Neural cell (in vitro differentiated cells): ENCODE data around the gene USP22. TPM values are rescaled to one million over a fixed set of nuclear protein-coding genes. Genes with fewer than 3 reads are reported as not detected.

Experiments used
- H2AFZ ChIP-seq: fragments of 200-600, 300-800 bp; sonication (generic), shearing (Covaris generic); 2 replicates; pipeline ENCODE4 v1.6.0; 2014; ENCODE audit warnings: low read depth, mild to moderate bottlenecking, antibody characterized with exemption, low read length, moderate library complexity
- H3F3A ChIP-seq: fragments of 200-600 bp; shearing (Covaris generic); 2 replicates; pipeline ENCODE4 v1.6.1; 2016; ENCODE audit warnings: mild to moderate bottlenecking, moderate library complexity, mixed read lengths, antibody characterized with exemption, low read length; ENCODE audit not compliant: insufficient read depth, poor library complexity, severe bottlenecking
- H3K27ac ChIP-seq: fragments of 200-600, 300-800 bp; sonication (generic), shearing (Covaris generic); 2 replicates; pipeline ENCODE4 v1.5.1; 2014; ENCODE audit warnings: mild to moderate bottlenecking, low read length, moderate library complexity
- H3K27me3 ChIP-seq: fragments of 300-800, 200-600 bp; sonication (generic), shearing (Covaris generic); 2 replicates; pipeline ENCODE4 v1.6.0; 2014; ENCODE audit warnings: mild to moderate bottlenecking, low read depth, low read length, moderate library complexity; ENCODE audit not compliant: insufficient read depth
- H3K36me3 ChIP-seq: fragments of 300-800, 200-600 bp; sonication (generic), shearing (Covaris generic); 2 replicates; pipeline ENCODE4 v1.5.1; 2014; ENCODE audit warnings: mild to moderate bottlenecking, antibody characterized with exemption, low read length, moderate library complexity; ENCODE audit not compliant: insufficient read depth
- H3K4me2 ChIP-seq: fragments of 300-800, 200-600 bp; sonication (generic), shearing (Covaris generic); 2 replicates; pipeline ENCODE4 v1.6.0; 2014; ENCODE audit warnings: mild to moderate bottlenecking, low read length
- H3K4me3 ChIP-seq: fragments of 300-800, 200-600 bp; sonication (generic), shearing (Covaris generic); 2 replicates; pipeline ENCODE4 v1.5.1; 2014; ENCODE audit warnings: mild to moderate bottlenecking, low read length, moderate library complexity
- H3K79me2 ChIP-seq: fragments of 200-600 bp; shearing (Covaris generic); replicated peaks from 2 replicates; pipeline ENCODE4 v1.6.0; 2014; ENCODE audit warnings: mild to moderate bottlenecking, low read length, moderate library complexity; ENCODE audit not compliant: insufficient read depth
- H3K9ac ChIP-seq: fragments of 300-800, 200-600 bp; sonication (generic), shearing (Covaris generic); 2 replicates; pipeline ENCODE4 v1.6.1; 2016; ENCODE audit warnings: mild to moderate bottlenecking, low read length, mixed read lengths
- H3K9me2 ChIP-seq: fragments of 200-600 bp; shearing (Covaris generic); 2 replicates; pipeline ENCODE4 v1.6.1; 2016; ENCODE audit warnings: mild to moderate bottlenecking, low read length, mixed read lengths; ENCODE audit not compliant: insufficient read depth
- H3K9me3 ChIP-seq: fragments of 200-600, 300-800 bp; sonication (generic), shearing (Covaris generic); 2 replicates; pipeline ENCODE4 v1.6.1; 2016; ENCODE audit warnings: mild to moderate bottlenecking, mixed run types, low read length, moderate library complexity, mixed read lengths
- H4K20me1 ChIP-seq: fragments of 200-600 bp; shearing (Covaris generic); 2 replicates; pipeline ENCODE4 v1.6.1; 2016; ENCODE audit warnings: mild to moderate bottlenecking, mixed run types; ENCODE audit not compliant: insufficient read depth
- CTCF ChIP-seq: fragments of 450-650 bp; IDR thresholded peaks from 2 replicates; pipeline ENCODE4 v1.5.1; 2014; ENCODE audit warnings: antibody characterized with exemption, mild to moderate bottlenecking, moderate library complexity; ENCODE audit not compliant: poor library complexity, severe bottlenecking
- EP300 ChIP-seq: fragments of 450-650 bp; conservative IDR thresholded peaks from 2 replicates; pipeline ENCODE4 v1.6.1; 2014; ENCODE audit warnings: antibody characterized with exemption, mild to moderate bottlenecking, moderate library complexity; ENCODE audit not compliant: poor library complexity, severe bottlenecking
- EZH2 ChIP-seq: fragments of 200-600, 300-800 bp; shearing (Covaris generic), sonication (generic); IDR thresholded peaks from 2 replicates; pipeline ENCODE4 v1.6.1; 2014; ENCODE audit warnings: antibody characterized with exemption, low read length, borderline replicate concordance, mild to moderate bottlenecking; ENCODE audit not compliant: insufficient read depth, poor library complexity, severe bottlenecking
- MXI1 ChIP-seq: fragments of 450-650 bp; conservative IDR thresholded peaks from 2 replicates; pipeline ENCODE4 v1.6.1; 2014; ENCODE audit warnings: antibody characterized with exemption, mild to moderate bottlenecking; ENCODE audit not compliant: poor library complexity, severe bottlenecking
- POLR2AphosphoS5 ChIP-seq: IDR thresholded peaks from 2 replicates; pipeline ENCODE4 v1.6.1; 2012
- RAD21 ChIP-seq: fragments of 450-650 bp; conservative IDR thresholded peaks from 2 replicates; pipeline ENCODE4 v1.6.1; 2014; ENCODE audit warnings: antibody characterized with exemption, mild to moderate bottlenecking, moderate library complexity
- REST ChIP-seq: IDR thresholded peaks from 2 replicates; pipeline ENCODE4 v1.6.1; 2012; ENCODE audit warnings: borderline replicate concordance
- SMC3 ChIP-seq: fragments of 450-650 bp; conservative IDR thresholded peaks from 2 replicates; pipeline ENCODE4 v1.6.1; 2014; ENCODE audit warnings: antibody characterized with exemption, mild to moderate bottlenecking, moderate library complexity; ENCODE audit not compliant: poor library complexity
- TAF1 ChIP-seq: IDR thresholded peaks from 2 replicates; pipeline ENCODE4 v1.6.1; 2012; ENCODE audit warnings: low read depth
- polyA plus RNA-seq: library from polyadenylated mRNA; depleted of rRNA; stranded (reverse); fragments of >200 nt; gene quantifications from 2 replicates; pipeline ENCODE4 v1.2.3, GENCODE V29; 2014

The USP22 gene
- polyA plus RNA-seq, 1 donor from 2014 or later: 269 TPM

- Histone ChIP-seq H3K27me3 (no peaks in the 10 kb centered on the region), H3K9ac (no peak overlapping the region), H3K9me2 (no peaks in the 10 kb centered on the region), H3K27ac (no peak overlapping the region), H2AFZ (no peak overlapping the region), H3K9me3 (no peaks in the 10 kb centered on the region), H4K20me1 (no peaks in the 10 kb centered on the region), H3F3A (no peaks in the 10 kb centered on the region), H3K4me2 (no peak overlapping the region), H3K4me3 (no peak overlapping the region), H3K36me3 (no peaks in the 10 kb centered on the region), H3K79me2 (no peaks in the 10 kb centered on the region)
- TF ChIP-seq EP300 (no peak), RAD21 (no peak), CTCF (no peak), EZH2 (no peak), REST (no peak), TAF1 (no peak), POLR2AphosphoS5 (no peak), MXI1 (no peak), SMC3 (no peak)
Observed at GRCh38 chr17:20988896-20989295, 53.9 kb downstream of the USP22 start.

- Histone ChIP-seq H3K79me2 (no peaks in the 10 kb centered on the region), H3K9me2 (no peaks in the 10 kb centered on the region), H3K4me2 (no peak overlapping the region), H3K27ac (no peak overlapping the region), H4K20me1 (no peaks in the 10 kb centered on the region), H3K27me3 (no peaks in the 10 kb centered on the region), H3F3A (no peaks in the 10 kb centered on the region), H3K4me3 (no peak overlapping the region), H2AFZ (no peak overlapping the region), H3K36me3 (no peaks in the 10 kb centered on the region), H3K9me3 (no peaks in the 10 kb centered on the region), H3K9ac (no peak overlapping the region)
- TF ChIP-seq EP300 (no peak), RAD21 (no peak), REST (no peak), POLR2AphosphoS5 (no peak), EZH2 (no peak), CTCF (no peak), MXI1 (no peak), TAF1 (no peak), SMC3 (no peak)
Observed at GRCh38 chr17:20988001-20988636, 54.7 kb downstream of the USP22 start.
